Left ventricle myocardium superior (tissue), 1 donor: ENCODE results near the gene S100P. TPM values are rescaled to one million over a fixed set of nuclear protein-coding genes. Genes with fewer than 3 reads are reported as not detected.
"Not testable (repeated sequence)": the region's sequence is repeated elsewhere in the genome, so short reads cannot be mapped to it uniquely, and the experiment has no call there.

Experiments
- ATAC-seq: fragments of 200-7000 bp; cut with Tn5 transposase; one replicate; pipeline ENCODE4 v1.9.1; 2020; ENCODE audit warnings: mild to moderate bottlenecking, moderate library complexity
- DNase-seq: peaks from one replicate; pipeline ENCODE4 v3.0.0-alpha.2; 2020
- intact Hi-C: fragments of 100-400 bp; cut with micrococcal nuclease; formaldehyde crosslinking; loops from one replicate; pipeline ENCODE4 v1.11.0; 2022
- total RNA-seq: library from RNA; stranded (reverse); fragmentation: NEBNext Ultra II Directional; extraction: Animal tissue kit (Norgen Biotek cat#: 25700); gene quantifications from one replicate; pipeline ENCODE4 v1.2.1, GENCODE V29; 2021
- donor health status: DM: no; HTN: yes; CAD: no; lungs with severe emphysema.

The S100P gene
- total RNA-seq, 1 donor from 2014 or later = 1.1 TPM

DNA sequence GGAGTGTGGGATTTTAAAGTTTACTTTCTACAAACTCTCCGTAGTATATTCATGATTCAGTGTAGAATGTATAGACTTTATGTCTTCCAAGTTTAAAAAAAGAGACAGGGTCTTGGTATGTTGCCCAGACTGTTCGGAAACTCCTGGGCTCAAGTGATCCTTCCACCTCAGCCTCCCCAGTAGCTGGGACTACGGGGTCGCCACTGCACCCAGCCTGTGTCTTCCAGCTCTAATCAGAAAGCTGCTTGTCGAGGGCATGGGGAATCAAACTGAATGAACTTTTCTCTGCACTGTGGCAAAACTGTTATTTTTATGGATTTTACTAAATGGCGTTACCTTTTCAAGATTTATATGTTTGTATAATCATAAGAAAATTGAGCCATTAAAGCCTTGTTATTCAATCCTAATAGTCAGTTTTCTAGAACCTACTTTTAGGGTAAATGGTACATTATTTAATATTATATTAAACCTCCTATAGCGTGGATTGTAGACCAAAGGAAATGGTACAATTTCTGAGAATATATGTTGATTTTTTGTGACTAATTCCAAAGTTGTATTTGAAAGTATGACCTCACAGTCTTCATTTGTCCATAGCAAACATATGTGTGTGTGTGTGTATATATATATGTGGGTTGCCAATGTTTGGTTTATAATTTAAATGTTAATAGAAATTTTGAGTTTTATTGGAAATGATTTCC, 23.4 kb downstream of the S100P start:
- DNase-seq (no peak), ATAC-seq (no peak)
- intact Hi-C loops = loop anchor here (5.0 kb wide), 1 partner anchor 155 kb away; no protein-coding TSS in a partner anchor

DNA sequence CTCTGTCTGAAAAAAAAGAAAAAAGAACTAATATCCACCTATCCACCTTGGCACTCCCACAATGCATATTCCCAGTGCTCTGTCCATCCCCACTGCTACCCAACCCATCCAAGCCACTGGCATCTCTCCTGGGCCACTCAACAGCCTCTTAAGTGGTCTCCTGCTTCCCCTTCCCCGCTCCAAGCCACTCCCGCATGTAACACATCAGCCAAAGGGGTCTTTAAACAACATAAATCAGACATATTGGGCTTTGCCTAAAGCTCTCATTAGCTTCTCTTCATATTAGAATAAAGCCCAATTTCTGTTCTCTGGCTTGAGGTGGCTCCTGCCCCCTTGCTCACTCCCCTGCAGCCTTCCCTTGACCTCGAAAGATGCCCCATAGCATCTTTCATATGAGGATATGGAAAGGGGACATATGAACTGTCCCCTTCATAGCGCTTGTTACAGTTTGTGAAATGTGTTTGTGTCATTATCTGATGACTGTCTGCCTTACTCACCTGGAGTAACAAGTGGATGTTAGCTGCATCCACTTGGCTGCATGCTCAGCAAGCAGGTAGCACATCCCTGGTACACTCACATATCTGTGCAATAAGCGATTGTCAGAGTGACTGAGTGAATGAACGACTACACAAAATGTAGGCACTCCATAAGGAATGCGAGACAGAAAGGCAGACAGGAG, 25.4 kb downstream of the S100P start:
- ATAC-seq (no peak), DNase-seq (no peak)
- intact Hi-C loops = loop anchor here (5.0 kb wide), 1 partner anchor 153 kb away; no protein-coding TSS in a partner anchor

DNA sequence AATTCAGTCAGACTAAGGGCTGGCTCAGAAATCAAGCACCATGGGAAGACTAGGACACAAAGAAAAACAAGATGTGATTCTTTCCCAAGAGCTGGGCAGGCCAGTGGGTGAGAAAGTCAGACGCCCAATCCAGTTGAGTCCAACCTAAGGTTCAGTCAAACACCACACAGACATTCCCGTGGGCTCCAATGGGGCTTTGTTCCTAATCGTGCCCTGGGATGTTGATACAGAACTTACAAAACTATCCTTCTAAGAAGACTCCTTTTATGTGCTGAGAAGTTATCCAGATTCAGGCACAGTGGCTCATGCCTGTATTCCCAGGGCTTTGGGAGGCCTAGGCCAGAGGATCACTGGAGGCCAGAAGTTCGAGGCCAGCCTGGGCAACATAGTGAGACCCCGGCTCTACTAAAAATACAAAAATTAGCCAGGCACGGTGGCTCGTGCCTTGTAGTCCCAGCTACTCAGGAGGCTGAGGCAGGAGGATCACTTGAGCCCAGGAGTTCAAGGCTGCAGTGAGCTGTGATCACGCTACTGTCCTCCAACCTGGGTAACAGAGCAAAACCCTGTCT, 26.0 kb downstream of the S100P start:
- intact Hi-C loops = loop anchor here (5.0 to 10.0 kb wide), 2 partner anchors 153 to 355 kb away; no protein-coding TSS in a partner anchor
- no peak for DNase-seq
- ATAC-seq = no peak

DNA sequence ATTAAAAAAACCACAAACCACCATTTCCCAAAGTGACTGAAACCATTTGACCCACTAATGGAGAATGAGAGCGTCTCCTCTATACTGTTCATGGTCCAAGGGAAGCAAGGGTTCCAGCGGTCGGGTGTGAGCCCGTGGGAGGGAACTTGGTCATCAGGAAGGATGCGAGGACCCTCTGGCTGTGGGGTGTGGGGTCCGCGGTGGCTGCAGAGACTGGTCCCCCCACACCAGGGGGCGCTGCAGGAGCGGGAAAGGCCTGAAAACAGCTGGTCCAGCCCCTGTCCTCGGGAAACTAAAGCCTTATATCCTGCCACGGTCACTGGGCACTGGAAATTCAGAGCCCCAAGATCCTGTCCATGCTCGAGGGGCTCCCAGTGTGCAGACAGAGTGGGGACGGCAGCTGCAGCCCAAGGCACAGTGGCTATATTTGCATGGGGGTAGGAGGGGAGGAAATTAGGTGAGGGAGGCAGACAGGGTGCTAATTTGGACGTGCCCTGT, 26.6 kb downstream of the S100P start:
- DNase-seq (peak; percentile 90), ATAC-seq (peak; percentile 66)
- intact Hi-C loops = loop anchor here (10.0 kb wide), 1 partner anchor 355 kb away; no protein-coding TSS in a partner anchor

DNA sequence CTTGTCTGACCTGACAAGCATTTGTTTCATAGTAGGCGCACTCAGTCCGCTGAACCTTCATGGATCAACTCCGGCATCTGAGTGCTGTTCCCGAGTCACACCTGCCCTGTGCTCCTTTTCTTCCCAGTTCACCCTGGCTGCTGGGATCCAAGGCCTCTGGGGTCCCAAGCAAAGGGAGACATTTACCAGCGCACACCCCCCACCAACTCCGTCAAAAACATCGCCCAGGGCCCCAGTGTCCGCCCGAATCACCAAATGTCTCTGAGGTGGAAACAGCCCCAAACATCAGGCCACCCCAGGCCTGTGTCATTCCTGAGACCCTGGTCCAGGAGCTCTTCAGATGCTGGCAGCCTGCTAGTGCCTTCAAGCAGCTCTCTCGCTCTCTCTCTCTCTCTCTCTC, 27.4 kb downstream of the S100P start:
- intact Hi-C loops = loop anchor here (10.0 kb wide), 1 partner anchor 354 kb away; no protein-coding TSS in a partner anchor
- no peak for ATAC-seq
- no peak for DNase-seq

DNA sequence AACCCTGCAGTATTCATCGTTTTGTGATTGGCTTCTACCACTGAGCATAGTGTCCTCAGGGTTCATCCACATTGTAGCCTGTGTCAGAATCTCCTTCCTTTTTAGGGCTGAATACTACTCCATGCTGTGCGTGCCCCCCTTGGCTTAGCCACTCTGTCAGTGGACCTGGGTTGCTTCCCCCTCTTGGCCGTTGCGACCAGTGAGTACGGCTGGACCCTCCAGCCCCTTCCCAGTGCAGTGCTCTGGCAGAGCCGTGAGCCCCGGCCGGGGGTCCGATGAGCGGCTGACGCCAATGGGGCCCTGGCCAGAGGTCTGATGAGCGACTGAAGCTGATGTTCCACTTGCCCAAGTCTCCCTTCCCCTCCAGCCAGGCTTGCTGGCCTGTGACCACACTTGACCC, 29.2 kb downstream of the S100P start:
- no peak for DNase-seq
- intact Hi-C loops = loop anchor here (10.0 kb wide), 1 partner anchor 352 kb away; no protein-coding TSS in a partner anchor
- no peak for ATAC-seq

DNA sequence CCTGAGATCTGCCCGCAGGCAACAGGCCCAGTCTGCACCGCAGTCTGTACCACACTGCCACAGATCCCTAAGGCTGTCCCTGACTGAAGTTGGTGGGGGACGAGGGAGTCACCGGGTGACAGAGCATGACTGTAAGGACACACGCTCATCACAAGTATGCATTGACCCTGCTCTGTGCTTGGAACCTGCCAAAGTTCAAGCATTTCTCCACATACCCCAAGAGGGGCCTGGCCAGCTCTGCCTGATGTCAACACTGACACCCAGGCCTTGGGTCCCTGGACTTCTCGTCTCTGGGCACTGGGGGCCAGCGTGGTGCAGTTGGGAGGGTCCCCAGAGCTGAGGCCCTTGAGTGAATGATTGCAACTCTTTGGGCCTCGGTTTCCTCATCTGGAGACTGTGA, 30.2 kb downstream of the S100P start:
- no peak for ATAC-seq
- no peak for DNase-seq
- intact Hi-C loops = loop anchor here (10.0 kb wide), 1 partner anchor 351 kb away; no protein-coding TSS in a partner anchor

DNA sequence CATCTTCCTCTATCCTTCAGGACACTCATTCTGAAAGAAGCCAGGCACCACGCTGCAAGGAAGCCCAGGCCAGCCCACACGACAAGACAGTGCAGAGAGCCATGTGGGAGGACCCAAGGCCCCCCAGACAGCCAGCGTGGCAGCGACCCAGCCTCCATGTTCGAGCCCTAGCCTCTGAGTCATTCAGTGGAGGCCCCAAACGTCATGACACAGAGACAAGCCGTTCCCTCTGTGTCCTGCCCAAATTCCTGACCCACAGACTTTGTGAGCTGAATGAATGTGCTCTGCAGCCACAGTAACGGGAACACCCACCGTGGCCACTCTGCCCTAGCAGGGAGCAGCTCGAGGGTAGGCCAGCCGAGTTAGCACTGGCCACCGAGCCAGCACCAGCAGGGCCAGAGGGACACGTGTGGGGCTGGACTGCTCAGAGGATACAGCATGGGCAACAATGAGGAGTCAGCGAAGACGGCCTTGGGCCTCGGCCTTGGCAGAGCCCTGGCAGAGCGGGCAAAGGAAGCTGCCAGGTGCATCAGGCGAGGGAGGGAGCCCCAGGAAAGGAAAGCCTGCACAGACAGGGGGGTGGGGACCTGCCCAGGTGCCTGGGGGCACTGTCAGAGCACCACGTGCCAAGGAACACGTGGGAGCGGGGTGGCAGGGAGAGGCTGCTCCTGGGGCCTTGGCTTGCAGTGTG, 30.9 kb downstream of the S100P start:
- DNase-seq (no peak), ATAC-seq (no peak)
- intact Hi-C loops = loop anchor here (10.0 kb wide), 1 partner anchor 350 kb away; no protein-coding TSS in a partner anchor

DNA sequence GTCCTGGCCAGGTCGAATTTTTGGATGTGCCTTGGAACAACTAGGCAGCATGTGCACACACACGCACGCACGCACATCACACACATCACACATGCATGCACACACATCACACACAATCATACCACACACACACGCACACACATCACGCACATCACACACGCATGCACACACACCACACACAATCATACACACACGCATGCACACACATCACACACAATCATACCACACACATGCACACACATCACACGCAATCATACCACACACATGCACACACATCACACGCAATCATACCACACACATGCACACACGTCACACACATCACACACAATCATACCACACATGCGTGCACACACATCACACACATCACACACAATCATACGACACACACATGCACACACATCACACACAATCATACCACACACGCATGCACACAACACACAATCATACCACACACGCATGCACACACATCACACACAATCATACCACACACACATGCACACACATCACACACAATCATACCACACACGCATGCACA, 31.8 kb downstream of the S100P start:
- ATAC-seq, DNase-seq: not testable (repeated sequence)
- intact Hi-C loops = loop anchor here (10.0 kb wide), 1 partner anchor 349 kb away; no protein-coding TSS in a partner anchor

DNA sequence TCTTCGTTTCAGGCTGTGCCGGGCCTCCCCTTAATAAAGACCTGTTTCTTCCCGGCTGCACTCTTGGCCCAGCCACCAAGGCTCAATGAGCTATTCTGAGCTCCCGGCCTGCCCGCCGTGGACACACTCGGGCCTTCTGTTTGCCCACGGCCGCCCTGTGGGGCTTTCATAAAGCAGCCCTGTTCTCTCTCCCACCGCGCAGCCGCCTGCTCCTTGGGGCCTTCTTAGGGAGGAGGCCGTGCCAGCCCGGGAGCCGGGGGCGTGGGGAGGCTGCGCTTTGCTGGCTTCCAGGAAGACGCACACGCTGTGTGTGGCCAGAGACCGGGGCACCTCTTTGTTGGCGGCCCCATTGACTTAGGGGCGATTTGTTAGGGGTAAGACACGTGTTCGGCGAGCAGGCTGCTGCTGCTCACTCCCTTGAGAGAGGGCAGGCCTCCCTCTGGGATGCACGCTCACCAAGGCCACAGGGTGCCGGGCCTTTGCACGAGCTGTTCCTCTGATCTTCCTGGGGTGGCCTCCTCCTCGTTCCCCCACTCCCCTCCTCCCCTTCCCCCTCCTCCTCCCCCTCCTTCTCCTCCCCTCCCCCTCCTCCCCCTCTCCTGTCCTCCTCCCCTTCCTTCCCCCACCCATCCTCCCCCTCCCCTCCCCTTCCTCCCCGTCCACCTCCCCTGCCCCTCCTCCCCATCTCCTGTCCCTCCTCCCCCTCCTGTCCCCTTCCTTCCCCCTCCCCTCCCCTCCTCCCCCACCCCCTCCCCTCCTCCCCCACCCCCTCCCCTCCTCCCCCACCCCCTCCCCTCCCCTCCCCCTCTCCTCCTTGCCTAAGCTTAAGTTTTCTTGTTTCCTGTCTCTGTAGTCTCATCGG, 33.6 kb downstream of the S100P start:
- DNase-seq (peak; percentile 50), ATAC-seq (peak; percentile 25)

DNA sequence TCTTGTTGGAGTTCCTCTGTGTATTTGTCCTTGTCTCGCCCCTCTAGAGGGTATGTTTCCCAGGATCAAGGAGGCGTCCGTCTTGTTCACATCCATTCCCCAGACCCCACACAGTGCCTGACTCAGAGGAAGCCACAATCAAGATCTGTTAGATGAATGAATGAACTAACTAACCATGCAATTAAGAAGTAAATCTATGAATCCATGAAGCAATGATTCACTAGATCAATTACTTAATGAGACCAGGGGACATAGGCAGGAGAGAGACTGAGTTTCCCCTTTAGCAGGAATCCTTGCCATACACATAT, 34.2 kb downstream of the S100P start:
- no peak for DNase-seq
- intact Hi-C loops = loop anchor here (10.0 kb wide), 1 partner anchor 347 kb away; no protein-coding TSS in a partner anchor
- no peak for ATAC-seq

More for the DNA sequence above, 33.6 kb downstream of the S100P start:
- intact Hi-C loops = loop anchor here (10.0 kb wide), 1 partner anchor 347 kb away; no protein-coding TSS in a partner anchor

DNA sequence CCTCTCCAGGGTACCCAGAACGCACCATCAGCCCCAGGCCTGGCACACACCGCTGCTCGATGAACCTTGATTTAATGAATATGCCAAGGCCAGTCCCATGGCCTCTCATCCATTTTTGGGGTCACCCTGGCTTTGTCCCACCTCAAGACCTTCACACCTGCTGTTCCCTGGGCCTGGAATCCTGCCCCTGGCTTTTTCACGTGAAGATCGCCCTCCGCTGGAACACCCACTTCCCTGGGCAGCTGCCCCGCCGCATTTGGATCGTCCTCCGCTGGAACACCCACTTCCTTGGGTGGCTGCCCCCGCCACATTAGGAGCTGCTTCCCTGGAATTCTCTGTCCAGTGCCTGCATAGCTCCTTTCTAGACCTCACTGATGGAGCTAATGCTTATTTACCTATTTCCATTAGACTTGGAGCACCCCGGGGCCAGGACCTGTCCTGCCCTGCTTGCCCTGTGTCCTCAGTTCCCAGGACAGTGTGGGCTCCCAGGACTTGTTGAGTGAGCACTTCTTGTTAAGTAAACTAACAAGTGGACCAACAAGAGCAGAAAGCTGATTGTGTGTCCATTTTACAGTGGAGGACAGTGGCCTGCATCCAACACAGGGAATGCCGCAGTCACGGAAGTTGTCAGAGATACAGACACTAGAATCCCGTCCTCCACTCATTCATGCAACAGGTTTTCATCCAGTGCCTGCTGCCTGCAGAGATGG, 34.8 kb downstream of the S100P start:
- intact Hi-C loops = loop anchor here (10.0 kb wide), 1 partner anchor 346 kb away; no protein-coding TSS in a partner anchor
- DNase-seq = no peak
- ATAC-seq = no peak

DNA sequence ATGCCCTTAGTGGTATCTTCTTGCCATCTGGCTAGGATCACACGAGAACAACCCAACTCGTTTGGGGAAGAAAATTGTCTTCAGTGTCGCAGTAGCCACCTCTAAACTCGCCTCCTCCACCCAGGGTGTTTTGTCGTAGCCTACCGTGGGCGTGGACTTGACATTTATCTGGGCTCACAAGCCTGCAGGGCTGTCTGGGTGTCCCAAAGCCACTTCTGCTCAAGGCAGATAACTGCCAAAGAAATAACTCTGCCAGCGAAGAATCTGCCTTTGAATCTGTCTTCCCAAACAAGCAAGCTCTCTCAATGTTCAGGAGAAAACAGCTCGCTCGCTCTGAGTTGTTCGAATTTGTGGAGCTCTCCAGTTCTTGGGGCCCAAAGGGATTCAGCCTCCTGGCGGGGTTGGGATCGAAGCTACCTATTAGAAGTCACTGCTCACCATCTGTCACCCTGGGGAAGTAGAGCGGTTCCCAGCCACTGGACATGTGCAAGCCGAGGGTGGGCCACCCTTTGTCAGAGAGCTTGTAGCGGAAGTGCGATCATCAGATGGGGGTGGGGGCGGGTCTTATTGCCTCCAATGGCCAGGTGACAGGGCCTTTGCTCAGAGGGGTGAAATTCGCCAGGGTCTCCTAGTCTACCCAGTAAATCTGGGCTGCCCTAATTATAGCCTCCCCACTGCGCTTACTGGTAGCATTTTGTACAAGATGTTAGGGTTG, 37.1 kb downstream of the S100P start:
- DNase-seq (peak; percentile 45), ATAC-seq (peak; percentile 39)
- intact Hi-C loops = no loop called here

DNA sequence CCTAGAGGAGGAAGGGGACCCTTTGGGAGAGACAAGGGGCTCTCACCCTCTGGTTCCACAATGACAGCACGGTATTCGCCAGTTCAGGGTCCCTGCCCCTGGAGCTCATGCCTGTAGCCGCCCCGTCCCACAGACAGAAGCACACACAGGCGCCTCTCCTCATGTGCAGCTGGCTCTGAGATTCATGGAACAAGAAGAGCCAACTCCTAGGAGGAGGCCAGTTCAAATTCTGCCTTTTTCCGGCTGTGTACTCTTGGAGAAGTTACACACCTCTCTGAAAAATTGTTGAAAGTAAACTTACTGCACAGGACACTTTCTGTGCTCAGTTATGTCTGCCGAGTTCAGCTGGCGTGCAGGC, 37.6 kb downstream of the S100P start:
- ATAC-seq (no peak), DNase-seq (no peak)
- intact Hi-C loops = no loop called here

DNA sequence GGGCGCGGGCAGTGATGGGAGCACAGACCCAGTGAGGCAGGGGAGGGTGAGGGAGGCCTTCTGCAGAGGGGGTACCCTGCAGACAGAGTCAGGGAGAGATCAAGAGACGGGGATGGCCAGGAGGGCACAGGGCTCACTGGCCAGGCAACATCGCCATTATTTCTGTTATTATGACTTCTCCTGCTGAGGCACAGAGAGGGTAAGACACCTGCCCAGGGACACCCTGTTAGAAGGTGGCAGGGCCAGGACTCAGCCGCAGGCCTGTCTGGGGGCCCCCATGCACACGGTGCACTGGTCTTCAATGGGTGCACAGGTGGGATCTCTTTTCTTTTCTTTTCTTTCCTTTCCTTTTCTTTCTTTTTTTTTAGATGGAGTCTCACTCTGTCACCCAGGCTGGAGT, 38.1 kb downstream of the S100P start:
- intact Hi-C loops = no loop called here
- DNase-seq (no peak), ATAC-seq (no peak)

DNA sequence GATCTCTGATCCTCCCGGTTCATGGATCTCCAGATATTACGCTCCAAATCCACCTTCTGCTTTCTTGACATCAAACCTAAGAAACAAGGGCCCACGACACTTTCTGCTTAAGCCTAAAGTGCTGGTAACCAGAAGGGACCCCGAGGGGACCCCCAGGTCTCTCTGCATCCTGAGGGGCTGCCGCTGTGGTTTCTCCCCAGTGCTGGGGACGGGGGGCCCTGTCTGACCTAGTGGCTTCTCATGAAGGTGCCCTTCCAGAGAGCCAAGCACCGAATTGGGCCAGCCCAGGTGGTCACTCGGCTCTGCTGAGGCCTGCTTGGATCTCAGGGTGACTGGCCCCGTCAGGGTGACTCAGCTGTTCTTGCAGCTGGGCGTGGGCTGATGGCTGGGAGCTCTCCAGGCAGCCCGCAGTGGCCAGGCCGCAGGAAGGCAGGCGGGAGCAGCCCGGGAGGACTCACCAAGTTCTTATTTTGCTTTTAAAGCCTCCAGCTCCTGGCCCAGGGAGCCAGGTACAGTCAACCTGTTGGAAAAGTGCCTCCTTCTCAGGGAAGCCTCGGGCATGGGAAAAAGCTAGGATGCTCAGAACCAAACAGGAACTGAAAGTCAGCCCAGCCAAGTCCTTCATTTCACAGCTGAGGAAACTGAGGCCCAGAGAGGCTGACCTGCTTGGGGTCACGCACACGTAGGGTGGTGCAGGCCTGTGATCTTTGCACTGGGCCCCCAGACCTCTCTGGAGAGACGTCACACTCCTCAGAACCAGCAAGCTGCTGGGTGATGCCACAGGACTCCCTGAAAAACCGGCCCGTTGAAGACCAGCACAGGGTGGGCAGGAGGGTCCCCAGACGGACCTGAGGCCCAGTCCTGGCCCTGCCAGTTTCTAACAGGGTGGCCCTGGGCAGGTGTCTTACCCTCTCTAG, 39.0 kb downstream of the S100P start:
- ATAC-seq (peak; percentile 94), DNase-seq (peak; percentile 82)
- intact Hi-C loops = no loop called here
